Left forelimb (tissue), 1 donor: ENCODE results near the gene TRIM52.
A peak's percentile ranks its signal among the peaks of the same experiment; 100 is the strongest.

Experiments used
- DNase-seq: peaks from one replicate; pipeline ENCODE4 v3.0.0-alpha.2; 2018; ENCODE audit warnings: low spot score

The TRIM52 gene

DNA sequence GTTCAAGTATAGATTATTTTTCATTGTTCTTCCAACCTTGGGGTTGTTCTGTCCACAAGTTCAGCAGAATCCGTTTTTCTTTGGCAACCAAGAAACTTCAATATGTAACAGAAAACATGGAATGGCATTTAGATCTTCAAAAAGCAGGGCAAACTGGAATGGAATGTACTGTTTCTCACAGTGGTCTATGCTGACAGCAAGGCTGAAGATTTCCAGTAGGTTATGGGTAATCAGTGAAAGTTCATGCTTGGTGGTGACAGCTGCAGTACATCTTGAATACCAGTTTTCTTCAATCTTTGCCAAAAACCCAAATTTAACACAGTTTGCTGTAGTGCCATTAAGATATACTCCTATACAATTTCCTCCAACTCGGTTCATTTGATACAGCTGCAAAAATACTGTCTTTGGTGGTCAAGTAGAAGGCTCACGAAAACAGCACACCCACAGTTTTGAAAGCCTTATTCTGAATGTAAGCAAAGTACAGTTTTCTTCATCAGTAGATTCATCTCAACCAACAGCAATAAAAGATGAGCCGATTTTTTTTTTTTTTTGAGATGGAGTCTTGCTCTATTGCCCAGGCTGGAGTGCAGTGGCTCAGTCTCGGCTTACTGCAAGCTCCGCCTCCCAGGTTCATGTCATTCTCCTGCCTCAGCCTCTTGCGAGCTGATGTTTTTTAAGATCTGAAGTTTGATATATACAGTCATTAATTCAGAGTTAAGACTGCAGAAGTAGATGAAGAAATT, 4.9 kb downstream of the TRIM52 start:
- no peak for DNase-seq

GRCh38 chr5:181255276-181255675, 5.7 kb downstream of the TRIM52 start:
- no peak for DNase-seq

GRCh38 chr5:181248277-181248676, 12.7 kb downstream of the TRIM52 start:
- DNase-seq: no peak

DNA sequence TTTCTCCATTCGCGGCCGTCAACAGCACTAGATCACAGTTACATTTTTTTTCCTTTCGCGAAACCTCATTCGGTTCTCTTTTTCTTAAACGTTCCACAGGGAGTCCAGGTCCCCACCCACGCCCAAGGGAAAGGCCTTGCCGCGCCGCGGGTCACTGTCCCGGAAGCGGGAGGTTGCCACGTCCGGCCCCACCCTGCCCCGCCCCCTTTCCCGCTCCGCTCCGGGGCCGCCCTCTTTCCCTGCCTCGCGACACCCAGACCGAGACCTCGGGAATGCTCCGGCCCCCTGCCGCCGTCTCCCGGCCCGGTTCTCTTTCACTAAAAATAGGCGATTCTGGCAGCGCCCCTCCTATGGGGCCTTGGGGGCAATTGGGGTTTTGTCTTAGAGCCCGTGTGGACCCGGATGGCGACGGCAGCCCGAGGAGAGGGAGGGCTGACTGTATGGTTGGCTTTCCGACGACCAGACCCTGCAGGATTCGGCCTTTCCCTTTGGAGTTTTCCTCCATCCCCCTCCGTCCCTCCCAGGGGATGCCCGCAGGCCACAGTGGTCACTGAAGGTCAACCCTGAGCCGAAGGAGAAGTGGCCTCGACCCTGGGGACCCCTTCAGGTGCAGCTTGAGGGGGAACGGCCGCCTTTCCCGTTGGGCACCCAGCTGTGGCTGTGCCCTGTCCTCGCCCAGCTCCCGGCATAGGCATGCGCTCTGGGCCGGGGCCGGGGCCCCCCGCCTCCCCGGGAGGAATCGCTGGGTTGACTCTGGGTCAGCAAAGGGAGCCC, 14.5 kb downstream of the TRIM52 start:
- peak; percentile 94 for DNase-seq

GRCh38 chr5:181245427-181246275, 15.3 kb downstream of the TRIM52 start:
- DNase-seq: no peak

DNA sequence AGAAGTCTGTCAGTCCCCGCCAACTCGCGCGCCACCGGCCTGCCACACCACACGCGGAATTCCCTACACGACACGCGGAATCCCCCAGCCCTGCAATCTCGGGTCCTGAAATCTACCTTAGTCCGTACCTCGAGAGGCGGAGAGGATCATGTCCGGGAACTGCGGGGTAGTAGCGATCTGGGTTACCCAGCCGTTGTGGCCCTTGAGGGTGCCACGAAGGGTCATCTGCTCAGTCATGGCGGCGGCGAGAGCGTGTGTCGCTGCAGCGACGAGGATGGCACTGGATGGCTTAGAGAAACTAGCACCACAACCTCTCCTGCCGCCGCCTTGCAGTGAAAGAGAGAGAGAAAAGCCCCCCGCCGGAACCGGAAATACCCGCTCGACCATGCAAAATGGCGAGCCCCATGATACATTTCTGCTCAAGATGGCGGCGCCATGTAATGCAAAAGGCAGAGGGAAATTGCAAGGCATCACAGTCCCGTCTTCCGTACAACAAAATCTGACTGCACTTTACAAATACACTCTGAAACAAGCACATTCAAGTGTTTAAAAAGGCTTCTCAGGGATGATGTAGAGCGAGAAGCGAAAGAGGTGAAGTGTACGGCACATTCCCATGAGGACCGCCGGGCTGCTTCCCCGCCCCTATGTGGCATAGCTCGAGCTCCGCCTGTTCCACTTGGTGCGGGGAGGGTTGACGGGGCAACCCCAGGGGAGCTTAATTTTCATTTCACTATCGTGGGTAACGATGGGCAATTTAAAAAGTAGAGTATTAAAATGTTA, 17.2 kb downstream of the TRIM52 start, which contains the start of gene RACK1:
RACK1 (minus strand) TSS at position 343 of the 780 bp plus-strand sequence; CDS start at position 237, 106 bp downstream.
- peak; percentile 94 for DNase-seq

DNA sequence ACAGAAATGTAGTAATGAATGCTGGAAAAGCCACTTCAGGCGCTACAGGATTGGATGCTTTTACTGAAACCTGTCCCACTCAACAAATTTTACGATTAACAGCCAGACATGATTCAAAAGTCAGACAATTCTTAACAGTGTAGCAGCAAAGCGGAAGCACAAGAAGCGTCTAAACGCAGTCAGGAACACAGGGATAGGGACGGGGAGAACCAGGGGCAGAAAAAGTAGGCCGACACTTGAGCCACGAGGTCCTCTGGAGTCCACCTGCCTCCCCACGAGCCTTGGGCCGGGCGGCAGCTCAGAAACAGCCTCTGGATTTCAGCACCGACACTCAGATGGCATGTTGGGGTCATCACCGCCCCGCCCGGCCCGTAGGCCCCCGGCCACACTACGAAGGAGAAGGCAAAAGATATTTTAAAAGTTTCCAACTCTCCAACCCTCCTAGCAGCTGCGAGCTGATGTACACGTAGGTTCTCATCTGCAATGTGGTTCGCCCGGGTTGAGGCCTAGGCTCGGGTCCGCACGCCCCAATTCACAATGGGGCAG, 17.9 kb downstream of the TRIM52 start:
- DNase-seq: no peak

DNA sequence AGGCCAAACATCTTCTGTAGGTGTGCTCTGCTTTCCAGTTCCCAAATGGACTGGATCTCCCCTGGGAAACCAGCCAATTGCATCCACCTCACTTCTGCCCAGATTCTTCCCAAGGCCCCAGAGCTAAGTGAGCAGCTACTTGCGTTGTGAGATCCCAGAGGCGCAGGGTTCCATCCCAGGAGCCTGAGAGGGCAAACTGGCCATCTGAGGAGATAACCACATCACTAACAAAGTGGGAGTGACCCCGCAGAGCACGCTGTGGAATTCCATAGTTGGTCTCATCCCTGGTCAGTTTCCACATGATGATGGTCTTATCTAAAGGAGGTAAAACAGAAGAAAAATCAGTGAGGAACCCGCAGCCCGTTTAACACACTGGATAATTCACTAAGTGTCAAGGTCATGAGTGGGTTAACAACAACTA, 18.9 kb downstream of the TRIM52 start:
- no peak for DNase-seq

GRCh38 chr5:181241393-181241975, 19.5 kb downstream of the TRIM52 start:
- no peak for DNase-seq

- no peak for DNase-seq
Measured at GRCh38 chr5:181239062-181239663, 21.8 kb downstream of the TRIM52 start.

DNA sequence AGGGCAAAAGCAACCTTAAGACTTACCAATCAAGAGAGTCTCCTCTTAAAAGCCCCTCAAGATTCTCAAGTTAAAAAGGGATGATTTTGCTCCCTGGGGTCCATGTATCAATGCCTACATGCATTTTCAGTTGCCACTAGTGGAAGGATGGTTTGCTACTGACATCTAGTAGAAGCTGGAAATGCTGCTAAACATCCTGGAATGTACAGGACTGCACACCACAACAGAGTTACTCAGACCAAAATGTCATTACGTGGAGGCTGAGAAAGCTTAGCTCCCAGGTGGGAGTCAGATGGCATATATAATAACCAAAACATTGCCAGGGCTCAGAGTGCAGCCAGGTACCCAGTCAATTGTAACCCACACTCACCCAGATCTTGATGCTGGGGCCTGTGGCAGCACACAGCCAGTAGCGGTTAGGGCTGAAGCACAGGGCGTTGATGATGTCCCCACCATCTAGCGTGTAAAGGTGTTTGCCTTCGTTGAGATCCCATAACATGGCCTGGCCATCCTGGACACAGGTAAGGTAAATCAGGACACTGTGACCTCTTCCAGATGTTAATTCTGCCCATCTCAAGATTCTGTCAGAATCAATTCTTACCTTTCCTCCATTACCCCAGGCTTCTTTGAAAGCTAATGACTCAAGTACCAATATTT, 23.1 kb downstream of the TRIM52 start:
- DNase-seq: no peak

DNA sequence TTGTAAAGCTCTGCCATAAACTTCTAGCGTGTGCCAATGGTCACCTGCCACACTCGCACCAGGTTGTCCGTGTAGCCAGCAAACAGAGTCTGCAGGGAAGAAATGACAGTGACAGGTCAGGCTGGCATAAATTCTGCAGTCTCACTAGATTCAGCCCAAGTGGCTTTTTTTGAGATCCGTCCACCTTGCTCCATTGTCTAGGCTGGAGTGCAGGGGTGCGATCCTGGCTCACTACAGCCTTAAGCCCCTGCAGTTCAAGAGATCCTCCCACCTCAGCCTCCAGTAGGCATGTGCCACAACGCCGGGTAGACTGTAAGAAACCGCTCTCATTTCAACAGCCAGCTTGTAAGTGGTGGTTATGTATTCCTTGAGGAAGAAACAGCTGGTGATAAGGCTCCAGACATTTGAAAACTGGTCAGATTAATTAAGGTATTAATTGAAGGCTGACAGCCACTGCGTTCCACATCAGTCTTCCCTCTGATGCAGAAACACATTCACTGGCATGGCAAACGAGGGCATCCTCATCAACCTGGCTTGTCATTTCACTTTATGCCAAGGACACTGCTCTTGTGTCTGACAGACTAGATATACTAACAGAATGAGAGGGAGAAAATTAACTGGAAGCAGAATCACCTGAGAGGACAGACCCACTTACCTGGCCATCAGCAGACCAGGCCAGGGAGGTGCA, 23.8 kb downstream of the TRIM52 start:
- DNase-seq: no peak

DNA sequence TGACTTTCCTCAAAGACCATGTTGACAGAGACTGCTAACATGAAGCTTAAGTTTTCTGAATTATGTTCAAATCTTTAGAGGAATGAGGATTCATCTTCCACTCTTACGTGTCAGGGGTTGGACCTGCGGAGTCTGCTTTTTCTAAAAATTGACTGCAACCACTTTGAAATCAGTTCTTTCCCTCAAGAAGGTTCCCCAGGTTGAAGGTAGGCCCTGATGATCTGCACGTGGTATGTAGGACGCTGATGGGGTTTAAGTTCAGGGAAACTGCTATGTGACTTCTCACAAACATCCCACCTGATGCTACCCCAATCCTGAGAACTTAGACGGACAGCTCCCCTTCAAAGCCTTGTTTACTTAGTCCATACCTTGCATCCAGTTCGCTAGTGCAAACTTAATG, 24.5 kb downstream of the TRIM52 start:
- no peak for DNase-seq

- DNase-seq: no peak
Measured at GRCh38 chr5:181235689-181236366, 25.1 kb downstream of the TRIM52 start.

GRCh38 chr5:181235323-181235688, 25.6 kb downstream of the TRIM52 start:
- DNase-seq: no peak

- no peak for DNase-seq
Measured at GRCh38 chr5:181234455-181235306, 26.3 kb downstream of the TRIM52 start.

- DNase-seq: no peak
Measured at GRCh38 chr5:181233801-181234454, 27.0 kb downstream of the TRIM52 start.
